Measurements from ENCODE around the gene ANKRD52.

ANKRD52 gene

DNA sequence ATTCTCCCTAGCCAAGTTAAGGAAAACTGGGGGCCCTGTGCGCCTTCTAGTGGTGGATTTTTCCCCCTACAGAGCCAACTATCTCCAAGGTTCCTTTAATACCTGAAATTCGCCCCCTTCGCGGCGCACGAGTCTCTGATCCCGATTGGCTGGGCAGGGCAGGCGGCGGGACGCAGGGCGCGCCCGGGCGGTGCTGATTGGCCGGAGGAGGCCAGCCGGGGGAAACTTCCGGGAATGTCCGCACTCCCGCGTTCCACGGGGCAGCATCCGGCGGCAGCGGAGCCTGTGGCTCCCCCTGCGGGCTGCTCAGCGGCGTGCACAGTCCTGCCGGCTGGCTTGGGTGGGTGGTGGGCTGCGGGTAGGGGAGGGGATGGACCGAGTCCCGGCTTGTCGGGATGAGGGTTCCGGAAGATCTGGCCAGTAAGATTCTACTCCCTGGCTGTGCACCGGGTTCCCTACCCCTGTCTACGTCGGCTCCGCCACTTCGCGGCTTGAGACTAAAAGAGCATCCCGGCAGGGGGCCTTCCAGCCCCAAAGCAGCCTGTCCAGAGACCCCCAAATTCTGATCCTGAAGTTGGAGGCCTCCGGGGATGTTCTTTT lies 34.0 kb downstream of the ANKRD52 start, which contains the start of gene NABP2:
Gene NABP2, plus strand, starts transcription at position 241 of the 600 bp plus-strand sequence. CDS start 515 bp downstream, outside the sequence.
- H3K27ac ChIP-seq: peak within 1 kb of the TSS; percentile 30
- TF ChIP-seq CTCF (IDR thresholded peaks at IDR 0.05; ENCODE audit: low read depth, low read length, missing control alignments): peak; percentile 80
- DNase-seq: peak; percentile 98
- in situ Hi-C loops (cut with HindIII; ENCODE audit: low pct_ligation_motif_present, low sequenced_read_pairs): no loop called here
- H3K36me3 ChIP-seq (replicated peaks): no peaks in the 10 kb centered on the region
- peak within 1 kb of the TSS; percentile 77 for H3K4me3 ChIP-seq (ENCODE audit: low read depth, low read length)
- no peaks in the 10 kb centered on the region for H3K27me3 ChIP-seq (replicated peaks)

DNA sequence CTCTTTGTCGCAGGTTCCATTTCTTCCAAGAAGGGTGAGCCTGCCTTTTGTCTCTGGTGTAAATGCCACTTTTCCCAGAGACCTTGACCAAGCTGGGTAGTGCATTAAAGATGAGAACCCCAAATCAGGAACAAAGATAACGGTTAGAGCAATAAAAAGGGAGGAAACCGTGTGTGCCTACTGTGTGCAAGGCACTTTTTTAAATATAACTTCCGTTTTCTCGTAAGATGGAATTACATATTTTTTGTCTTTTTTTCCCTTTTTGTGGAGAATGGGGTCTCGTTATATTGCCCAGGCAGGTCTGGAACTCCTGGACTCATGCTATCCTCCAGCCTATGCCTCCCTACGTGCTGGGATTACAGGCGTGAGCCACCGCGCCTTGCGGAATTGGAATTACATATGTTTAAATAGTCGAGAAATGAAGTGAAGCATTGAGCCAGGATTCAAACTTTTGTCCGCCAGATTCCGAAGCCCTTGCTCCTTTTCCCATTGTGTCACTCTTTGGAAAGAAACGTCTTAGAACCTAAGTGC lies 34.5 kb downstream of the ANKRD52 start:
- in situ Hi-C loops (cut with HindIII; ENCODE audit: low pct_ligation_motif_present, low sequenced_read_pairs): no loop called here
- Histone ChIP-seq H3K4me3 (ENCODE audit: low read depth, low read length) (peak overlapping the region; percentile 29), H3K27me3 (replicated peaks) (no peaks in the 10 kb centered on the region), H3K27ac (peak overlapping the region; percentile 26), H3K36me3 (replicated peaks) (no peaks in the 10 kb centered on the region)
- no peak for TF ChIP-seq CTCF (IDR thresholded peaks at IDR 0.05; ENCODE audit: low read depth, low read length, missing control alignments)
- no peak for DNase-seq

- no peaks in the 10 kb centered on the region for H3K36me3 ChIP-seq (replicated peaks)
- H3K27ac ChIP-seq: peak overlapping the region; percentile 93
- no peak for DNase-seq
- TF ChIP-seq CTCF (IDR thresholded peaks at IDR 0.05; ENCODE audit: low read depth, low read length, missing control alignments): no peak
- H3K4me3 ChIP-seq (ENCODE audit: low read depth, low read length): peak overlapping the region; percentile 86
- in situ Hi-C loops (cut with HindIII; ENCODE audit: low pct_ligation_motif_present, low sequenced_read_pairs): no loop called here
- no peaks in the 10 kb centered on the region for H3K27me3 ChIP-seq (replicated peaks)
These were observed 35.7 kb downstream of the ANKRD52 start for GRCh38 chr12:56222531-56222895.

GRCh38 chr12:56221757-56222530 lies 36.2 kb downstream of the ANKRD52 start, which contains the start of gene RNF41:
TSS of gene RNF41 (minus strand) at chr12:56221922. CDS start at chr12:56214047, 7,875 bp downstream.
- no peaks in the 10 kb centered on the region for H3K27me3 ChIP-seq (replicated peaks)
- peak; percentile 35 for TF ChIP-seq CTCF (IDR thresholded peaks at IDR 0.05; ENCODE audit: low read depth, low read length, missing control alignments)
- in situ Hi-C loops (cut with HindIII; ENCODE audit: low pct_ligation_motif_present, low sequenced_read_pairs): no loop called here
- peak within 1 kb of the TSS; percentile 86 for H3K4me3 ChIP-seq (ENCODE audit: low read depth, low read length)
- DNase-seq: peak; percentile 97
- H3K27ac ChIP-seq: peak within 1 kb of the TSS; percentile 93
- no peaks in the 10 kb centered on the region for H3K36me3 ChIP-seq (replicated peaks)

DNA sequence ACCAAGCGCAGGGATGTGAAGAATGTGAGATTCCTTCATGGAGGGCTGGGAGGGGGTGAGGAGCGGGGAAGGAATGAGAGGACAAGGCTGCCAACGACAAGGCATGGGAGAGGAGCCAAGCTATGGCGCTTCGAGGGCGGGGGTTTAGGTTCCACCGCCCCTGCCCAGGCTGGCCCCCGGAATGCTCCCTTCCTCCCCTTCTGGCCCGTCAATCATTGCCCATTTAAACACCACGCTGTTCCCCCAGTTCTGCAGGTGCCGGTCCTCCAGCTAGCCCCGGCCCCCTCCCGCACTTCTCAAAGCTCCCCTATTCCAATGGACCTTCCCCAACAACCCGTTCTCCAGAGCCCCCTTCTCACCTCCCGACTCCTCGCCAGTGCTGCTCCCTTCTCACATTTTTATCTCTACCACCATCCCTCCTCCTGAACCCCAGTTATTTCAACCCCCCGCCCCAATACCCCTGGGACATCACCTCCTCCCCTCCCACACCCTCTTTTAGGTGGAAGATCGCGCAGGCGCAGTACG lies 36.9 kb downstream of the ANKRD52 start:
- peak overlapping the region; percentile 86 for H3K4me3 ChIP-seq (ENCODE audit: low read depth, low read length)
- no peaks in the 10 kb centered on the region for H3K27me3 ChIP-seq (replicated peaks)
- peak overlapping the region; percentile 93 for H3K27ac ChIP-seq
- peaks cover 5% of the 10 kb centered on the region for H3K36me3 ChIP-seq (replicated peaks)
- in situ Hi-C loops (cut with HindIII; ENCODE audit: low pct_ligation_motif_present, low sequenced_read_pairs): no loop called here
- DNase-seq: peak; percentile 48
- TF ChIP-seq CTCF (IDR thresholded peaks at IDR 0.05; ENCODE audit: low read depth, low read length, missing control alignments): no peak
